Tibial artery (tissue), 4 donors: ENCODE results near the gene SWT1.
"Not testable (repeated sequence)": the region's sequence is repeated elsewhere in the genome, so short reads cannot be mapped to it uniquely, and the experiment has no call there.

Experiments used
- DNase-seq, 2 donors: peaks; one replicate each; pipeline ENCODE4 v3.0.0-alpha.2; 2019
- H3K27ac ChIP-seq, 2 donors: fragments of 200-600 bp; sonication (generic) in 1 of 2; 1 replicate in 1 of 2; 2 replicates in 1 of 2; pipeline ENCODE4 v1.5.1; 2018 to 2019; ENCODE audit warnings: mild to moderate bottlenecking in 1 of 2
- H3K27me3 ChIP-seq, 2 donors: fragments of 200-600 bp; sonication (generic) in 1 of 2; one replicate each; pipeline versions ENCODE4 v1.5.1 to v1.6.0; 2016 to 2019
- H3K36me3 ChIP-seq, 3 donors: fragments of 200-600 bp; sonication (generic) in 2 of 3; one replicate each; pipeline ENCODE4 v1.5.1; 2016 to 2019; ENCODE audit warnings: mild to moderate bottlenecking in 2 of 3
- H3K4me1 ChIP-seq, 4 donors: fragments of 200-600 bp; sonication (generic) in 2 of 4; 1 replicate in 3 of 4; 2 replicates in 1 of 4; pipeline ENCODE4 v1.5.1; 2016 to 2019
- H3K4me3 ChIP-seq, 2 donors: fragments of 200-600 bp; sonication (generic) in 1 of 2; 1 replicate in 1 of 2; 2 replicates in 1 of 2; pipeline ENCODE4 v1.5.1; 2018 to 2019; ENCODE audit warnings: mild to moderate bottlenecking in 2 of 2
- H3K9me3 ChIP-seq, 3 donors: fragments of 200-600 bp; sonication (generic) in 1 of 3; one replicate each; pipeline ENCODE4 v1.5.1; 2016 to 2019
- CTCF ChIP-seq, 2 experiments: fragments of 200-600 bp in 1 of 2; fragments of 450-650 bp in 1 of 2; IDR thresholded peaks; one replicate each; pipeline ENCODE4 v1.5.1; 2017 to 2019; ENCODE audit warnings: antibody characterized with exemption in 2 of 2, mild to moderate bottlenecking in 1 of 2, moderate library complexity in 1 of 2
- intact Hi-C: fragments of 100-400 bp; cut with DNase I; formaldehyde crosslinking; loops from one replicate; pipeline ENCODE4 v1.15.0; 2023; ENCODE audit warnings: low total_unique reads

Gene SWT1

GRCh38 chr1:185317034-185317885, 160.3 kb downstream of the SWT1 start, which contains the start of gene IVNS1ABP:
IVNS1ABP (minus strand) TSS chr1:185317243; CDS start chr1:185309493, 7,750 bp downstream.
- DNase-seq = peak; percentile 92 to 96
- H3K4me1 ChIP-seq = peaks cover 0 to 34% (median 15%) of the 10 kb centered on the region in 4 donors
- H3K27me3 ChIP-seq = no peaks in the 10 kb centered on the region
- peak within 1 kb of the TSS; percentile 87 to 88 for H3K4me3 ChIP-seq
- H3K9me3 ChIP-seq = no peaks in the 10 kb centered on the region
- no peaks in the 10 kb centered on the region for H3K36me3 ChIP-seq
- intact Hi-C loops = loop anchor here (2.0 kb wide), 1 partner anchor 160 kb away; the partner anchor contains the start of genes SWT1 and TRMT1L
- no peak for TF ChIP-seq CTCF (IDR thresholded peaks at IDR 0.05)
- peak within 1 kb of the TSS; percentile 93 to 98 for H3K27ac ChIP-seq

GRCh38 chr1:185317886-185318310, 160.9 kb downstream of the SWT1 start:
- H3K9me3 ChIP-seq = no peaks in the 10 kb centered on the region
- no peaks in the 10 kb centered on the region for H3K27me3 ChIP-seq
- peak in 1 of 2 donors; percentile 69 for DNase-seq
- no peaks in the 10 kb centered on the region for H3K36me3 ChIP-seq
- TF ChIP-seq CTCF (IDR thresholded peaks at IDR 0.05) = no peak
- intact Hi-C loops = loop anchor here (2.0 kb wide), 1 partner anchor 161 kb away; the partner anchor contains the start of genes SWT1 and TRMT1L
- peaks cover 0 to 29% (median 15%) of the 10 kb centered on the region in 4 donors for H3K4me1 ChIP-seq
- peak overlapping the region; percentile 93 to 98 for H3K27ac ChIP-seq
- peak overlapping the region; percentile 87 to 88 for H3K4me3 ChIP-seq

- intact Hi-C loops = no loop called here
- DNase-seq = no peak
- no peak for TF ChIP-seq CTCF (IDR thresholded peaks at IDR 0.05)
- Histone ChIP-seq H3K4me3 (no peak overlapping the region), H3K4me1 (peaks cover 0 to 22% (median 15%) of the 10 kb centered on the region in 4 donors), H3K27me3 (no peaks in the 10 kb centered on the region), H3K27ac (peak overlapping the region; percentile 93 to 98), H3K36me3 (no peaks in the 10 kb centered on the region), H3K9me3 (no peaks in the 10 kb centered on the region)
Observed at GRCh38 chr1:185318431-185319138, 161.6 kb downstream of the SWT1 start.

- intact Hi-C loops = no loop called here
- Histone ChIP-seq H3K4me1 (peaks cover 0 to 17% (median 14%) of the 10 kb centered on the region in 4 donors), H3K36me3 (no peaks in the 10 kb centered on the region), H3K27ac (peak overlapping the region in 1 of 2 donors; percentile 98), H3K27me3 (no peaks in the 10 kb centered on the region), H3K9me3 (no peaks in the 10 kb centered on the region), H3K4me3 (no peak overlapping the region)
- DNase-seq = no peak
- no peak for TF ChIP-seq CTCF (IDR thresholded peaks at IDR 0.05)
Observed at GRCh38 chr1:185319139-185319475, 162.1 kb downstream of the SWT1 start.

GRCh38 chr1:185321104-185321503, 164.1 kb downstream of the SWT1 start:
- DNase-seq, H3K27ac ChIP-seq, H3K4me1 ChIP-seq, H3K4me3 ChIP-seq, H3K36me3 ChIP-seq, H3K27me3 ChIP-seq, intact Hi-C loops, H3K9me3 ChIP-seq: not testable (repeated sequence)

- H3K36me3 ChIP-seq, H3K4me3 ChIP-seq, H3K27me3 ChIP-seq, DNase-seq, intact Hi-C loops, H3K27ac ChIP-seq, H3K9me3 ChIP-seq, H3K4me1 ChIP-seq: not testable (repeated sequence)
Observed at GRCh38 chr1:185321653-185322221, 164.8 kb downstream of the SWT1 start.
